Thyroid gland (tissue), 4 donors: ENCODE results near the gene MICU1. TPM values are rescaled to one million over a fixed set of nuclear protein-coding genes. Genes with fewer than 3 reads are reported as not detected.

Source experiments
- DNase-seq, 2 donors: peaks; one replicate each; pipeline ENCODE4 v3.0.0-alpha.2; 2019
- H3K27ac ChIP-seq, 3 donors: fragments of 200-600 bp; sonication (generic); 1 replicate in 2 of 3; 2 replicates in 1 of 3; pipeline ENCODE4 v1.5.1; 2016 to 2019; ENCODE audit warnings: mild to moderate bottlenecking in 1 of 3, moderate library complexity in 1 of 3
- H3K27me3 ChIP-seq: fragments of 200-600 bp; sonication (generic); one replicate; pipeline ENCODE4 v1.5.1; 2019
- H3K36me3 ChIP-seq, 2 donors: fragments of 200-600 bp; sonication (generic); one replicate each; pipeline ENCODE4 v1.5.1; 2016 to 2019
- H3K4me1 ChIP-seq, 2 donors: fragments of 200-600 bp; sonication (generic); one replicate each; pipeline ENCODE4 v1.5.1; 2017 to 2019
- H3K4me3 ChIP-seq, 3 donors: fragments of 200-600 bp; sonication (generic); replicated peaks in 1 of 3; 1 replicate in 2 of 3; 2 replicates in 1 of 3; pipeline ENCODE4 v1.5.1; 2016; ENCODE audit warnings: mild to moderate bottlenecking in 1 of 3
- H3K9me3 ChIP-seq: fragments of 200-600 bp; sonication (generic); one replicate; pipeline ENCODE4 v1.5.1; 2017
- CTCF ChIP-seq, 6 experiments: fragments of 200-600 bp in 3 of 6; fragments of 450-650 bp in 3 of 6; sonication (generic) in 3 of 6; IDR thresholded peaks; one replicate each; pipeline ENCODE4 v1.5.1; 2016 to 2019; ENCODE audit warnings: antibody characterized with exemption in 6 of 6, mild to moderate bottlenecking in 2 of 6, inconsistent platforms in 1 of 6, moderate library complexity in 1 of 6
- POLR2A ChIP-seq, 2 donors: fragments of 450-650 bp; IDR thresholded peaks; one replicate each; pipeline ENCODE4 v1.6.1; 2017; ENCODE audit warnings: antibody characterized with exemption in 2 of 2, mild to moderate bottlenecking in 2 of 2, moderate library complexity in 1 of 2
- WGBS, 2 donors: methylation state at CpG; one replicate each; pipeline ENCODE4 v1.1.5; 2017; 5-methylcytosine and 5-hydroxymethylcytosine counted together
- intact Hi-C: fragments of 100-400 bp; cut with DNase I; formaldehyde crosslinking; loops from one replicate; pipeline ENCODE4 v1.15.1; 2023
- total RNA-seq, 4 donors: library from RNA; depleted of rRNA; stranded (reverse); fragments of >200 nt; gene quantifications; one replicate each; pipeline ENCODE4 v1.2.3, GENCODE V29; 2016

Gene MICU1
- total RNA-seq, 4 donors from 2014 or later = 26.5 to 33.9 (median 31.5) TPM

- no peak overlapping the region for H3K4me3 ChIP-seq
These were observed 290.3 kb downstream of the MICU1 start for GRCh38 chr10:72335394-72336258.

GRCh38 chr10:72334825-72335393, 291.0 kb downstream of the MICU1 start:
- Histone ChIP-seq H3K4me3 (no peak overlapping the region), H3K9me3 (no peaks in the 10 kb centered on the region), H3K27me3 (no peaks in the 10 kb centered on the region), H3K4me1 (peaks cover 37 to 67% of the 10 kb centered on the region in 2 donors), H3K36me3 (peaks cover 32 to 42% of the 10 kb centered on the region in 2 donors), H3K27ac (peak overlapping the region; percentile 71 to 97 (median 82))
- peak; percentile 61 to 69 for DNase-seq
- intact Hi-C loops = loop anchor here (5.0 to 10.0 kb wide), 4 partner anchors 208 to 438 kb away; no protein-coding TSS in a partner anchor
- peak in 1 of 6 experiments; percentile 14 for TF ChIP-seq CTCF (IDR thresholded peaks at IDR 0.05)
- no peak for TF ChIP-seq POLR2A (IDR thresholded peaks at IDR 0.05)
- WGBS, 2 donors = 65 to 84% methylated on average over 4 to 6 of the region's 16 CpGs

More at GRCh38 chr10:72335394-72336258, 290.3 kb downstream of the MICU1 start:
- Histone ChIP-seq H3K4me1 (peaks cover 32 to 60% of the 10 kb centered on the region in 2 donors), H3K9me3 (no peaks in the 10 kb centered on the region), H3K36me3 (peaks cover 32 to 42% of the 10 kb centered on the region in 2 donors), H3K27ac (peak overlapping the region; percentile 71 to 97 (median 82)), H3K27me3 (no peaks in the 10 kb centered on the region)
- WGBS, 2 donors = 63 to 75% methylated on average over 11 to 16 of the region's 20 CpGs
- intact Hi-C loops = loop anchor here (5.0 to 10.0 kb wide), 4 partner anchors 208 to 438 kb away; no protein-coding TSS in a partner anchor
- TF ChIP-seq POLR2A (IDR thresholded peaks at IDR 0.05) = no peak
- no peak for TF ChIP-seq CTCF (IDR thresholded peaks at IDR 0.05)
- DNase-seq = peak in 1 of 2 donors; percentile 31

GRCh38 chr10:72334196-72334824, 291.6 kb downstream of the MICU1 start:
- H3K36me3 ChIP-seq = peaks cover 32 to 38% of the 10 kb centered on the region in 2 donors
- no peaks in the 10 kb centered on the region for H3K27me3 ChIP-seq
- 74 to 78% methylated on average over 16 to 17 of the region's 17 CpGs for WGBS, 2 donors
- no peaks in the 10 kb centered on the region for H3K9me3 ChIP-seq
- peak overlapping the region; percentile 62 to 97 (median 82) for H3K27ac ChIP-seq
- no peak for DNase-seq
- peaks cover 43 to 73% of the 10 kb centered on the region in 2 donors for H3K4me1 ChIP-seq
- H3K4me3 ChIP-seq = no peak overlapping the region
- TF ChIP-seq POLR2A (IDR thresholded peaks at IDR 0.05) (no peak), CTCF (IDR thresholded peaks at IDR 0.05) (no peak)
- intact Hi-C loops = loop anchor here (10.0 kb wide), 1 partner anchor 380 kb away; no protein-coding TSS in a partner anchor

GRCh38 chr10:72333112-72334015, 292.5 kb downstream of the MICU1 start:
- intact Hi-C loops = loop anchor here (10.0 kb wide), 1 partner anchor 379 kb away; no protein-coding TSS in a partner anchor
- Histone ChIP-seq H3K4me1 (peaks cover 53 to 83% of the 10 kb centered on the region in 2 donors), H3K27me3 (no peaks in the 10 kb centered on the region), H3K36me3 (peaks cover 31 to 32% of the 10 kb centered on the region in 2 donors), H3K27ac (peak overlapping the region; percentile 82 to 98 (median 97)), H3K9me3 (no peaks in the 10 kb centered on the region), H3K4me3 (no peak overlapping the region)
- no peak for DNase-seq
- WGBS, 2 donors = 88 to 91% methylated on average over 18 to 19 of the region's 19 CpGs
- TF ChIP-seq CTCF (IDR thresholded peaks at IDR 0.05) (no peak), POLR2A (IDR thresholded peaks at IDR 0.05) (no peak)
